ENCODE results near the gene EDNRA. TPM values are rescaled to one million over a fixed set of nuclear protein-coding genes. Genes with fewer than 3 reads are reported as not detected.
A peak's percentile ranks its signal among the peaks of the same experiment; 100 is the strongest.

Gene EDNRA
- total RNA-seq, 1 experiment from 2014 or later: 2.5 TPM

GRCh38 chr4:147480502-147480890 lies 401 bp upstream of the EDNRA start (continued):
- no peak for TF ChIP-seq E2F1 (CRISPR knock-in tag; IDR thresholded peaks at IDR 0.05)

GRCh38 chr4:147481577-147482109 lies 746 bp downstream of the EDNRA start:
- Mint-ChIP-seq H3K27ac (no peak overlapping the region), H3K4me1 (peaks cover 10% of the 10 kb centered on the region; the same call in 1 of the 2 replicates), H3K27me3 (ENCODE audit: low read depth) (peaks cover 37% of the 10 kb centered on the region), H3K4me3 (peak overlapping the region; percentile 90), H3K36me3 (no peaks in the 10 kb centered on the region), H3K9me3 (no peaks in the 10 kb centered on the region)
- TF ChIP-seq HMGXB4 (CRISPR knock-in tag; IDR thresholded peaks at IDR 0.05) (peak; percentile 22; the same call in 1 of the 2 replicates), MAX (CRISPR knock-in tag; IDR thresholded peaks at IDR 0.05) (peak; percentile 33; the same call in 1 of the 2 replicates), E2F1 (CRISPR knock-in tag; IDR thresholded peaks at IDR 0.05) (no peak)
- ATAC-seq: peak; percentile 58
- POLR2A ChIA-PET: no interaction called here
- DNase-seq (ENCODE audit: low spot score): peak; percentile 16
- CTCF ChIA-PET: interaction anchor here (1.1 to 2.2 kb wide), 8 partner anchors 37 to 463 kb away, joined by 3 to 13 read pairs (median 6); no protein-coding TSS in a partner anchor

GRCh38 chr4:147482281-147482680 lies 1.4 kb downstream of the EDNRA start:
- peak overlapping the region; percentile 90 for H3K4me3 Mint-ChIP-seq
- no peak for ATAC-seq
- POLR2A ChIA-PET: no interaction called here
- CTCF ChIA-PET: interaction anchor here (1.1 to 2.2 kb wide), 3 partner anchors 75 to 385 kb away, joined by 3 to 9 read pairs (median 3); no protein-coding TSS in a partner anchor
- peaks cover 37% of the 10 kb centered on the region for H3K27me3 Mint-ChIP-seq (ENCODE audit: low read depth)
- H3K9me3 Mint-ChIP-seq: no peaks in the 10 kb centered on the region
- no peak overlapping the region for H3K27ac Mint-ChIP-seq
- H3K36me3 Mint-ChIP-seq: no peaks in the 10 kb centered on the region
- no peak for DNase-seq (ENCODE audit: low spot score)
- H3K4me1 Mint-ChIP-seq: peaks cover 10% of the 10 kb centered on the region; the same call in 1 of the 2 replicates
- TF ChIP-seq ATF1 (CRISPR knock-in tag; IDR thresholded peaks at IDR 0.05): no peak
- TF ChIP-seq ZNF263 (CRISPR knock-in tag; IDR thresholded peaks at IDR 0.05; ENCODE audit: low read depth): no peak
- TF ChIP-seq ZSCAN18 (CRISPR knock-in tag; IDR thresholded peaks at IDR 0.05): no peak
- TF ChIP-seq FOXK1 (CRISPR knock-in tag; IDR thresholded peaks at IDR 0.05): no peak
- no peak for TF ChIP-seq CDX4 (CRISPR knock-in tag; IDR thresholded peaks at IDR 0.05; ENCODE audit: borderline replicate concordance)
- no peak for TF ChIP-seq ZNF671 (CRISPR knock-in tag; IDR thresholded peaks at IDR 0.05)
- no peak for TF ChIP-seq RELA (CRISPR knock-in tag; IDR thresholded peaks at IDR 0.05; ENCODE audit: borderline replicate concordance)
- no peak for TF ChIP-seq FOXP1 (CRISPR knock-in tag; IDR thresholded peaks at IDR 0.05; ENCODE audit: borderline replicate concordance)
- no peak for TF ChIP-seq NR1H2 (CRISPR knock-in tag; IDR thresholded peaks at IDR 0.05)
- TF ChIP-seq HMGXB4 (CRISPR knock-in tag; IDR thresholded peaks at IDR 0.05): no peak
- TF ChIP-seq SOX15 (CRISPR knock-in tag; IDR thresholded peaks at IDR 0.05): no peak
- no peak for TF ChIP-seq CTCF (IDR thresholded peaks at IDR 0.05)
- no peak for TF ChIP-seq ATF6 (CRISPR knock-in tag; IDR thresholded peaks at IDR 0.05)
- no peak for TF ChIP-seq E2F1 (CRISPR knock-in tag; IDR thresholded peaks at IDR 0.05)
- TF ChIP-seq HMGA2 (CRISPR knock-in tag; IDR thresholded peaks at IDR 0.05): no peak

All from WTC11 (cell line).